ENCODE results near the gene DNAH7.

DNAH7 gene

DNA sequence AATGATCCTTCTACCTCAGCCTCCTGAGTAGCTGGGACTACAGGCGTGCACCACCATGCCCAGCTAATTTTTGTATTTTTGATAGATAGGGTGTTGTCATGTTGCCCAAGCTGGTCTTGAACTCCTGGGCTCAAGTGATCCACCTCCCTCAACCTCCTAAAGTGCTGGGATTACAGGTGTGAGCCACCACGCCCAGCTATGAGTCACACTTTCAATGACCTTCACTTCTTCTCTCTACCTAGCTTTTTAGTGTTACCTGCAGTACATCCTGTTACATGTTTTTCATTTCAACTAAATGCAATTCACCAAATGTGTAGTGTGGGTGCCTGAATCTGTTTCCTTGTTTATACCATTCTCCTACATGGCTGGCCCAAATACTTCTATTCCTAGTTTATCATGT is 347.6 kb downstream of the DNAH7 start:
- Histone ChIP-seq H3K4me3 (ENCODE audit: low read length in 2 of 2) (no peak overlapping the region), H3K27ac (ENCODE audit: low read depth in 2 of 2, low read length in 2 of 2) (no peak overlapping the region), H3K27me3 (ENCODE audit: control insufficient read depth in 2 of 2, insufficient read depth in 2 of 2, low read length in 2 of 2) (no peaks in the 10 kb centered on the region), H3K4me1 (ENCODE audit: control insufficient read depth in 2 of 2, insufficient read depth in 2 of 2, low read length in 2 of 2) (no peaks in the 10 kb centered on the region), H3K9ac (ENCODE audit: low read depth in 1 of 2, low read length in 2 of 2) (no peak overlapping the region), H3K9me3 (ENCODE audit: control insufficient read depth in 2 of 2, low read length in 2 of 2) (no peaks in the 10 kb centered on the region), H3K36me3 (ENCODE audit: control insufficient read depth in 2 of 2, insufficient read depth in 2 of 2, low read length in 2 of 2) (peaks cover 5 to 6% of the 10 kb centered on the region in 2 donors)

DNA sequence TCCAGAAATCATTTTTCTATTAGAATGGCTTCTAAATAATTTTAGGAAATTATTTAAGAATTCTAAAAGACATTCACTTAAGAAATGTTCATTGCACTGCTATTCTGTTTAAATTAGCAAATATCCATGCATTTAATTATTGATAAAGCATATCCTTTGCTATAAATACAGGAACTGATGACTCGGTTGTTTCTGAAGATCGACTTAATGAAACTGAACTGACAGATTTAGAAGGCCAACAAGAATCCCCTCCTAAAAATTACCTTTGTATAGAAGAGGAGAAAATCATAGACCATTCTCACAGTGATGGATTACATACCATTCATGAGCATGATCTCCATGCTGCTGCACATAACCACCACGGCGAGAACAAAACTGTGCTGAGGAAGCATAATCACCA is 352.2 kb downstream of the DNAH7 start:
- no peak overlapping the region for H3K27ac ChIP-seq (ENCODE audit: low read depth in 2 of 2, low read length in 2 of 2)
- H3K27me3 ChIP-seq (ENCODE audit: control insufficient read depth in 2 of 2, insufficient read depth in 2 of 2, low read length in 2 of 2) = no peaks in the 10 kb centered on the region

DNA sequence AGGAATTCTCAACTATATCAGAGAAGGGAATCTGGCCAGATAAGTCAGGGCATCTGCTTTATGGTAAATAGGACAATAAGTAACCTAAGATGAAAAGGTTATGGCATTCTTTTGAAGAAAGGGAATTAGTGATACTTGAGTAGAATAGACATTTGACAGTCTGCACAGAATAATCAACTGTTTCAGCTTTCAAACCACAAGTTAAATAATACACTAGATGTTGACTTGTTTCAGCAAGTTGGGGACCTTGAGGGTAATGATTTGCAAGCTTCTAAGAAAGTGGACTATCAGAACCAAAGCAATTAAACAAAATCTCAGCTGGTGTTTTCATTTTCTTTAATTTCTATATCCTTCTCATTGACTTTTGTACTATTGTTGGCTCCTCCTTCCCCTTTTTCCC is 357.2 kb downstream of the DNAH7 start:
- H3K4me3 ChIP-seq (ENCODE audit: low read length in 2 of 2) = no peak overlapping the region
- no peaks in the 10 kb centered on the region for H3K4me1 ChIP-seq (ENCODE audit: control insufficient read depth in 2 of 2, insufficient read depth in 2 of 2, low read length in 2 of 2)
- no peaks in the 10 kb centered on the region for H3K27me3 ChIP-seq (ENCODE audit: control insufficient read depth in 2 of 2, insufficient read depth in 2 of 2, low read length in 2 of 2)
- no peaks in the 10 kb centered on the region for H3K9me3 ChIP-seq (ENCODE audit: control insufficient read depth in 2 of 2, low read length in 2 of 2)
- peaks cover 0 to 5% of the 10 kb centered on the region in 2 donors for H3K36me3 ChIP-seq (ENCODE audit: control insufficient read depth in 2 of 2, insufficient read depth in 2 of 2, low read length in 2 of 2)
- no peak overlapping the region for H3K27ac ChIP-seq (ENCODE audit: low read depth in 2 of 2, low read length in 2 of 2)
- H3K9ac ChIP-seq (ENCODE audit: low read depth in 1 of 2, low read length in 2 of 2) = no peak overlapping the region

More for the DNA sequence above, 352.2 kb downstream of the DNAH7 start:
- Histone ChIP-seq H3K4me1 (ENCODE audit: control insufficient read depth in 2 of 2, insufficient read depth in 2 of 2, low read length in 2 of 2) (no peaks in the 10 kb centered on the region), H3K4me3 (ENCODE audit: low read length in 2 of 2) (no peak overlapping the region), H3K36me3 (ENCODE audit: control insufficient read depth in 2 of 2, insufficient read depth in 2 of 2, low read length in 2 of 2) (peaks cover 6 to 7% of the 10 kb centered on the region in 2 donors), H3K9me3 (ENCODE audit: control insufficient read depth in 2 of 2, low read length in 2 of 2) (no peaks in the 10 kb centered on the region), H3K9ac (ENCODE audit: low read depth in 1 of 2, low read length in 2 of 2) (no peak overlapping the region)

DNA sequence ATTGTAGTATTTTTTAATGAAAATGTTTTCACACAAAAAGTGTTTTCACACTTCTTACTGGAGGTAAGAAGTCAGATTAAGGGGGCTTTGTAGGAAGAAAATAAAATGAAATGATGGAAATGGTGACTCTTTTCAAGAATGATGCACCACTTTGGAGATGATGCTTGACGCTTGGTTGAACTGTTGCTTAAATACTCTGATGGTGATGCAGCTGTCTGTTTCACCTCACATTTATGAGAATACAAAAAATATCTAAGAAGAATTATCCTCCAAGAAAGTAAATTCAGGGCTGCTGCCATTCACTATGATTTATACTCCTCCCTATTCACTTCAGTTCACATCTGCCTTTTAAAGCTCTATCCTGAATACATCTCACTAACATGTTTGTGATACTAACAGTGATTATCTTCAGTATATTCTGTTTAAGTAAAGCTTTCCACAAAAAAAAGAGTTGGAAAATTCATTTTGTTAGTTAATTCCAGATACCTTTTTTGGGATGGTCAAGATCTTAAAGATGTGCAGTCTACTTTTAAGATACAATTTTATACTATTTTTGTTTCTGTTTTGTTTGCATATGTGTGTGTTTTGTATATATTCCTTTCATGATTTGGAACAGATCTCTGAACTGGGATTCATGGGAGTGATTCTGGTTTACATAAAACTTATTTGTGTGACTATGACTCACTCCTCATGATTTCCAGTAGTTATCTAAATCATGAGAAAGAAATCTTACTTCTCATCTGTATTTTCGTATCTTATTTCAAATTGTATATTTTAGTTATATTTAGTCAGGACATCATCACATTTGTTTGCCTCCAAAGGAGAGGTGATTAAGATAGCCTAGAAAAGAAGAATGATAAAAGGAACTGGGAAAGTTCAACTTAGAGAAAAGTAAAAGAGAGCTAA is 358.5 kb downstream of the DNAH7 start:
- Histone ChIP-seq H3K27me3 (ENCODE audit: control insufficient read depth in 2 of 2, insufficient read depth in 2 of 2, low read length in 2 of 2) (no peaks in the 10 kb centered on the region), H3K36me3 (ENCODE audit: control insufficient read depth in 2 of 2, insufficient read depth in 2 of 2, low read length in 2 of 2) (peaks cover 0 to 4% of the 10 kb centered on the region in 2 donors), H3K4me1 (ENCODE audit: control insufficient read depth in 2 of 2, insufficient read depth in 2 of 2, low read length in 2 of 2) (no peaks in the 10 kb centered on the region), H3K9me3 (ENCODE audit: control insufficient read depth in 2 of 2, low read length in 2 of 2) (no peaks in the 10 kb centered on the region), H3K9ac (ENCODE audit: low read depth in 1 of 2, low read length in 2 of 2) (no peak overlapping the region), H3K27ac (ENCODE audit: low read depth in 2 of 2, low read length in 2 of 2) (no peak overlapping the region), H3K4me3 (ENCODE audit: low read length in 2 of 2) (no peak overlapping the region)

DNA sequence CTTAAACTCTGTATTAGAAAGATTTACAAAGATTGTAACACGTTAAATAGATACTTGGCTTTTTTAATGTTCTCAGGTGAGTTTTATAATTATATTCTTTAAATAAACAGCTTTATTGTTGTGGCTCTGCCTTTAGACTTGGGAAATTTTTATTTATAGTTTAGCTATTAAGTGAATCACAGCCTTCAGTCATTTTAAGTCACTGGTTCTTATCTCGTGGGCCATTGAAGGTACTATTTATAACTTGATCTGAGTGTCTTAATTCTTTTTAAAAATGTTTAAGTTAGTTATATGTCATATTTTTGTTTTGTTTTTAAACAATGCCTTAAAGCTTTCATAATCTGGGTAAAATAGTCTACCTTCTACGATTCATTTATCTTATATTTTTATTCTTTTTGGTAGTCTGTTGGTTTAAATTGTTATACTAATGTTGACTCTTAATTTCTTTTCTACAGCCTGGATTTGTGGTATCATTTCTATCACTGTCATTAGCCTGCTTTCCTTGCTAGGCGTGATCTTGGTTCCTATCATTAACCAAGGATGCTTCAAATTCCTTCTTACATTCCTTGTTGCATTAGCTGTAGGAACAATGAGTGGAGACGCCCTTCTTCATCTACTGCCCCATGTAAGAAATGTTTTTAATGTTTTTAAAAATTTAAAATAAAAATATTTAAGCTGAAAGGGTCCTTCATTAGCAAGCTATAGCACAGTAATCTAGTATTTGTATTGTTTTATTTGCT is 362.3 kb downstream of the DNAH7 start:
- Histone ChIP-seq H3K27me3 (ENCODE audit: control insufficient read depth in 2 of 2, insufficient read depth in 2 of 2, low read length in 2 of 2) (no peaks in the 10 kb centered on the region), H3K4me1 (ENCODE audit: control insufficient read depth in 2 of 2, insufficient read depth in 2 of 2, low read length in 2 of 2) (no peaks in the 10 kb centered on the region), H3K27ac (ENCODE audit: low read depth in 2 of 2, low read length in 2 of 2) (no peak overlapping the region), H3K9ac (ENCODE audit: low read depth in 1 of 2, low read length in 2 of 2) (no peak overlapping the region), H3K36me3 (ENCODE audit: control insufficient read depth in 2 of 2, insufficient read depth in 2 of 2, low read length in 2 of 2) (peaks cover 0 to 3% of the 10 kb centered on the region in 2 donors), H3K4me3 (ENCODE audit: low read length in 2 of 2) (no peak overlapping the region), H3K9me3 (ENCODE audit: control insufficient read depth in 2 of 2, low read length in 2 of 2) (no peaks in the 10 kb centered on the region)

DNA sequence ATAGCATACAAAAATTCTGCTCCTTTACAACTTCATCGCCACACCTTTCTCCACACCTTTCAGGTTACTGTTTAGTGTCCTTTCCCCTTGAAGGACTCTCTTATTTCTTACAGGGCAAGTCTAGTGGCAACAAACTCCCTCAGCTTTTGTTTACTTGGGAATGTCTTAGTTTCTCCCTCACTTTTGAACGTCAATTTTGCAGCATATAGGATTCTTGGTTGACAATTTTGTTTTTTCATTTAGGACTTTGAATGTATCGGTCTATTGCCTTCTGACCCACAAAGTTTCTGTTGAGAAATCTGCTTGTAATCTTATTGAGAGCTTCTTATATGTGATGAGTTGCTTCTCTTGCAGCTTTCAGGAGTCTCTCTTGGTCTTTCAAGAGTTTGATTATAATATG is 368.2 kb downstream of the DNAH7 start:
- Histone ChIP-seq H3K4me1 (ENCODE audit: control insufficient read depth in 2 of 2, insufficient read depth in 2 of 2, low read length in 2 of 2) (no peaks in the 10 kb centered on the region), H3K27me3 (ENCODE audit: control insufficient read depth in 2 of 2, insufficient read depth in 2 of 2, low read length in 2 of 2) (no peaks in the 10 kb centered on the region), H3K27ac (ENCODE audit: low read depth in 2 of 2, low read length in 2 of 2) (no peak overlapping the region), H3K9me3 (ENCODE audit: control insufficient read depth in 2 of 2, low read length in 2 of 2) (peaks cover 4 to 5% of the 10 kb centered on the region in 2 donors), H3K9ac (ENCODE audit: low read depth in 1 of 2, low read length in 2 of 2) (no peak overlapping the region), H3K36me3 (ENCODE audit: control insufficient read depth in 2 of 2, insufficient read depth in 2 of 2, low read length in 2 of 2) (no peaks in the 10 kb centered on the region), H3K4me3 (ENCODE audit: low read length in 2 of 2) (no peak overlapping the region)

DNA sequence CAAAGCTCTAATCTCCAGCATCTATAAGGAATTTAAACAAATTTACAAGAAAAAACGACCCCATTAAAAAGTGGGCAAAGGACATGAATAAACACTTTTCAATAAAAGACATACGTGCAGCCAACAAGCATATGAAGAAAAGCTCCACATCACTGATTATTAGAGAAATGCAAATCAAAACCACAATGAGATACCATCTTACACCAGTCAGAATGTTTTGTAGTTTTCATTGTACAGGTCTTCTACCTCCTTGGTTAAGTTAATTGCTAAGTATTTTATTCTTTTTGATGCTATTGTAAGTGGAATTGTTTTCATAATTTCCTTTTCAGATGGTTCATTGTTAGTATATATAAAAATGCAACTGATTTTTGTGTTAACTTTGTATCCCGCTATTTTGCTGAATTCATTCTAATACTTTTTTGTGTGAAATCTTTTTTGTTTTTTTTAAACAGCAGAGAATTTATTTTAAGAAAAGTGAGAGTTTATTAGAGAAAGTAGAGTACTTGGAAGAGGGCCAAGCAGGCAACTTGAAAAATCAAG is 370.9 kb downstream of the DNAH7 start:
- H3K9ac ChIP-seq (ENCODE audit: low read depth in 1 of 2, low read length in 2 of 2) = no peak overlapping the region
- H3K36me3 ChIP-seq (ENCODE audit: control insufficient read depth in 2 of 2, insufficient read depth in 2 of 2, low read length in 2 of 2) = no peaks in the 10 kb centered on the region
- H3K4me3 ChIP-seq (ENCODE audit: low read length in 2 of 2) = no peak overlapping the region
- peaks cover 4 to 5% of the 10 kb centered on the region in 2 donors for H3K9me3 ChIP-seq (ENCODE audit: control insufficient read depth in 2 of 2, low read length in 2 of 2)
- no peak overlapping the region for H3K27ac ChIP-seq (ENCODE audit: low read depth in 2 of 2, low read length in 2 of 2)
- no peaks in the 10 kb centered on the region for H3K27me3 ChIP-seq (ENCODE audit: control insufficient read depth in 2 of 2, insufficient read depth in 2 of 2, low read length in 2 of 2)
- H3K4me1 ChIP-seq (ENCODE audit: control insufficient read depth in 2 of 2, insufficient read depth in 2 of 2, low read length in 2 of 2) = no peaks in the 10 kb centered on the region

DNA sequence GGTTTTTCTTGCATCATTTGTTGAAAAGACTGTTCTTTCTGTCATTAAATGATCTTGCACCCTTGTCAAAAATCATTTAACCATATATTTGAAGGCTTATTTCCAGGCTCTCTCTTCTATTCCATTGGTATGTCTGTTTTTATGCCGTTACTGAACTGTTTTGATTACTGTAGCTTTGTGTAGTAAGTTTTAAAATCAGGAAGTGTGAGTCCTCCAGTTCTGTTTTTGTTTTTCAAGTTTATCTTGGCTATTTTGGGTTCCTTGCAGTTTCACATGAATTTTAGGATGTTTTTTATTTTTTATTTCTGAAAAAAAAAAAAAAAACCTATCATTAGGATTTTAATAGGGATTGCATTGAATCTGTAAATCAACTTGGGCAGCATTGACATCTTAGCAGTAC is 372.6 kb downstream of the DNAH7 start:
- Histone ChIP-seq H3K9ac (ENCODE audit: low read depth in 1 of 2, low read length in 2 of 2) (no peak overlapping the region), H3K9me3 (ENCODE audit: control insufficient read depth in 2 of 2, low read length in 2 of 2) (peaks cover 4 to 5% of the 10 kb centered on the region in 2 donors), H3K27ac (ENCODE audit: low read depth in 2 of 2, low read length in 2 of 2) (no peak overlapping the region)

DNA sequence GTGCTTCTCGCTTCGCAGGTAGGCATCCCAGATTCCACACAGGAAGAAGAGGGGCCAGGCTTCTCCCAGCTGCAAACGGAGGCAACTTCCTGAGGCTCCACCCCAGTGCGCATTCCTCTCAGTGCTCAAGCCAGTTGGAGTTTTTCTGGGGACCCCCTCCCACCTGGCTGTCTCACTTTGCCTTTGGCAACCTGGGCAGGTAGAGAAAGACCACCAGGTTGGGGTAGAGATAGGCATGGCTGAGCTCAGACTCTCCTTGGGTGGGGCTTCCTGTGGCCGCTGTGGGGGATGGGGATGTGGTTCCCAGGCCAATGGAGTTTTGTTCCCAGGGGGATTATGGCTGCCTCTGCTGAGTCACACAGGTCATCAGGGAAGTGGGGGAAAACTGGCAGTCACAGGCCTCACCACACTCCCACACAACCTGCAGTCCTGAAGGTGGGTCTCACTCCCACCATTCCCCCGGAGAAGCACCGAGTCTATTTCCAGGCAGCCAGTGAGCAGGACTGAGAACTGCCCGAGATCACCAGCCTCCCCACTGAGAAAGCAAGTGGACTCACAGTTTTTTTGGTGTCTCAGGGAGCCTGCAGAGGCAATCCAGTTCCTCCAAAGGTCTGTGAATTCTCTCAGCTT is 373.5 kb downstream of the DNAH7 start:
- H3K27me3 ChIP-seq (ENCODE audit: control insufficient read depth in 2 of 2, insufficient read depth in 2 of 2, low read length in 2 of 2) = no peaks in the 10 kb centered on the region
- H3K9ac ChIP-seq (ENCODE audit: low read depth in 1 of 2, low read length in 2 of 2) = no peak overlapping the region
- no peaks in the 10 kb centered on the region for H3K4me1 ChIP-seq (ENCODE audit: control insufficient read depth in 2 of 2, insufficient read depth in 2 of 2, low read length in 2 of 2)
- no peak overlapping the region for H3K4me3 ChIP-seq (ENCODE audit: low read length in 2 of 2)
- H3K9me3 ChIP-seq (ENCODE audit: control insufficient read depth in 2 of 2, low read length in 2 of 2) = no peaks in the 10 kb centered on the region
- H3K36me3 ChIP-seq (ENCODE audit: control insufficient read depth in 2 of 2, insufficient read depth in 2 of 2, low read length in 2 of 2) = no peaks in the 10 kb centered on the region
- no peak overlapping the region for H3K27ac ChIP-seq (ENCODE audit: low read depth in 2 of 2, low read length in 2 of 2)

More for the DNA sequence above, 372.6 kb downstream of the DNAH7 start:
- H3K4me1 ChIP-seq (ENCODE audit: control insufficient read depth in 2 of 2, insufficient read depth in 2 of 2, low read length in 2 of 2) = no peaks in the 10 kb centered on the region
- H3K4me3 ChIP-seq (ENCODE audit: low read length in 2 of 2) = no peak overlapping the region
- H3K27me3 ChIP-seq (ENCODE audit: control insufficient read depth in 2 of 2, insufficient read depth in 2 of 2, low read length in 2 of 2) = no peaks in the 10 kb centered on the region
- H3K36me3 ChIP-seq (ENCODE audit: control insufficient read depth in 2 of 2, insufficient read depth in 2 of 2, low read length in 2 of 2) = no peaks in the 10 kb centered on the region

DNA sequence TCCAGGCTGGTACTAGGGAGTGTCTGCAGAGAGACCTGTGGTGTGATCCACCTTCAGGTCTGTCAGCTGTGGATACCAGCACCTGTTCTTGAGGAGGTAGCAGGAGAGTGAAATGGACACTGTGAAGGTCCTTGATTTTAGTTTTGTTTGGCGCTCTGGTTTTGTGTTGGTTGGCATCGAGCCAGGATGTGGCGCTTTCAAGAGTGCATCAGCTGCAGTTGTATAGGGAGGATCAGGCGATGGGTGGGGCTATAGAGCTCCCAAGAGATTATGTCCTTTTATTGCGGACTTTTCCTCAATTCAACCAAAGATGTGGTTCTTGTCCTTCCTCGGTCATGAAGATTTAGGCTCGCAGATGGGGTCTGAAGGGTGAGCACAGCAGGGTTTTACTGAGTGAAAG is 374.1 kb downstream of the DNAH7 start:
- no peaks in the 10 kb centered on the region for H3K4me1 ChIP-seq (ENCODE audit: control insufficient read depth in 2 of 2, insufficient read depth in 2 of 2, low read length in 2 of 2)
- no peaks in the 10 kb centered on the region for H3K9me3 ChIP-seq (ENCODE audit: control insufficient read depth in 2 of 2, low read length in 2 of 2)
- H3K27me3 ChIP-seq (ENCODE audit: control insufficient read depth in 2 of 2, insufficient read depth in 2 of 2, low read length in 2 of 2) = no peaks in the 10 kb centered on the region
- H3K4me3 ChIP-seq (ENCODE audit: low read length in 2 of 2) = no peak overlapping the region
- H3K27ac ChIP-seq (ENCODE audit: low read depth in 2 of 2, low read length in 2 of 2) = no peak overlapping the region
- H3K9ac ChIP-seq (ENCODE audit: low read depth in 1 of 2, low read length in 2 of 2) = no peak overlapping the region
- no peaks in the 10 kb centered on the region for H3K36me3 ChIP-seq (ENCODE audit: control insufficient read depth in 2 of 2, insufficient read depth in 2 of 2, low read length in 2 of 2)
